Stromal cell of bone marrow (primary cell): ENCODE data around the gene KIF25.

Experiments
- DNase-seq: peaks from one replicate; pipeline ENCODE4 v3.0.0-alpha.2; 2012; ENCODE audit warnings: low read depth

KIF25 gene

GRCh38 chr6:168037856-168038255 is 40.4 kb downstream of the KIF25 start:
- no peak for DNase-seq

- no peak for DNase-seq
Observed at GRCh38 chr6:168038576-168039140, 41.2 kb downstream of the KIF25 start.

DNA sequence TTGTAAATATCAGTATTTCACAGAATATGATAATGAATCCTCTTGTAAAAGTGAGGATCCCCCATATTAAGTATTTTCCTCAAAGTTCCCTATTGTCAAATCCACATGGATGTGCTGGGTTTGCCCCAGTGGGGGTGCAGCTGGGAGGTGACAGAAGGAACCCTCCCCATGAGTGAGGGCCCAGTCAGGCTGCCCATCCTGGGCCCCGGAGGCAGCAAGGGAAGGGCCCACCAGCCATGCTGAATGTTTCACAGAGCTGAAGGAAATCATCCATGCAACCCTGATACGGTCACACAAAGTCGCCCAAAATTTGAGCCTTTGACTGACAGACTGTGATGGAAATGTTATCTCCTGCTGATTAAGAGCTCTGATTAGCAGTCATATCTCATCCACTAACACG is 41.8 kb downstream of the KIF25 start:
- DNase-seq, result no peak

DNA sequence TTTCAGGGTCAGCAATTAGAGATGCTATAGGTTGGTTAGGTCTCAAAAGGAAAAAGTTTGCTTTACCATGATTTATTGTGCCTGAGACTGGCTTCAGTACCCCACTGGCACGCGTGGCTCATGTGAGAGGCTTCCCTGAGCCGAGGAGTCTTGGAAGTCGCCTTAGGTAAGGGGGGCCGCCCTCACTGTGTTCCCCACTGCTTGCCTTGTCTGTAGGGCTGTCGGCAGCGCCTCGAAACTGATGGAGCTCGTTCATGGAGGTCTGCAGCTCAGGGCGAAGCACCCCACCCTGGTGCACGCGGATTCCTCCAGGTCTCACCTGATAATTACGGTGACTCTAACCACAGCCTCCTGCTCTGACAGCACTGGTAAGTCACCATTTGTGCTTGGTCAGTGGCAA is 42.4 kb downstream of the KIF25 start:
- DNase-seq, result no peak

DNA sequence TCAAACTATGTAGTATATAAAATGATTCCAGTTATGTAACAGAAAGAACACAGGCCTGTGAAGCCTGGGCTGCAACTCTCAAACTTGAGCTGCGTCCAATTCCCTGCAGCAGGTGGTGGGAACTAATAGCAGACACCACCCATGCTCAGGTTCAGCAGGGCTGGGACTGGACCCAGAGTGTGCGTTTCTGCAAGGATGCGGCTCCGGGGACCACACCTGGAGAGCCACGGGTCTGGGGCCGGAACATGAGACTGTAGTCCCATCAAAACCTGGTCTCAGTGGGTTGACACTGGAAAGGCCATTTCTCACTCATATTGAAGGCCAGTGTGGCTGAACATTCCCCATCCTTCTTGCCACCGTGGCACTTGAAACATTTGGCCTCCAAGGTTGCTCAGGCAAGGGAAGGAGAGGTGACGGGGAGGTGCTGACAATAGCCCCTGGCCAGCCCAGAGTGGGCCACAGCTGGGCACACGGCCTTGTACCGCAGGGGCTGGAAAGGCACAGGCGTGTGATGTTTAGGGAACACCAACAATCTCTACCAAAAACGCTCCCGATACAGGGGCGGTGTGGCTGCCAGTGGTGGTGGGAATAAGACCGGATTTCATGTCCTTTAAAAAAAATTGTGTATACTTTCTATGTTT is 43.5 kb downstream of the KIF25 start:
- DNase-seq, result no peak

GRCh38 chr6:168041928-168042327 is 44.5 kb downstream of the KIF25 start:
- DNase-seq, result no peak

DNA sequence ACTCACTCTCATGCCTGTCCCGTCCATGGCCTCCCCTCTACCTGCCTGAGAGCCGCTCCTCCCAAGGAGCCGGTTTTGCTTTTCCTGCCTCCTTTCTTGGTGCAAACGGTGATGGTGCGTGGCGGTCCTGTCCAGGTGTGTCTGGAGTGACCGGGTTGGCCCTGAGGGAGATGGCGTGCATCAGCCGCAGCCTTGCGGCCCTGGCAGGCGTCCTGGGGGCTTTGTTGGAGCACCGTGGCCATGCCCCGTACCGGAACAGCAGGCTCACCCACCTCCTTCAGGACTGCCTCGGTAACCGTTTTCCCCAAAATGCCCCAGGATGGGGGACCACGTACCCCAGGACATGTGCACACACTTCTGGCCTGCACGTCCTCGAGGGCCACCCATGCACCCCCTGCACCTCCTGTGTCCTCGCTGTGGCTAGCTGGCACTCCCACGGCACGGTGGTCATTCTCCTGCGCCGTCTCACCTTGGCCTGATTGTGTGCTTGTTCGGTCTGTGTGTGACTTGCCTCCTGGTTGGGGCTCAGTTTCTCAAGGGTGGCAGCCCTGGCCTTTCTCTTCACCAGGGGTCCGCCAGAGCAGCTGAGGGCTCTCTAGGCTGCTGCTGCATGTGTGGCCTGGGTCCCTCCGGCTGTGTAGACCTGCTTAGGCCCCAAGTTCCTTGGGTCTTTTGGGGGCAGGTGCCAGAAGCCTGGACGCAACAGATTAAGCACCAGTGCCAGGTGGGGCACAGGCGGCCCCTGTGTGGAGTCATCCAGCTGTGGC is 45.1 kb downstream of the KIF25 start:
- DNase-seq, result no peak

DNA sequence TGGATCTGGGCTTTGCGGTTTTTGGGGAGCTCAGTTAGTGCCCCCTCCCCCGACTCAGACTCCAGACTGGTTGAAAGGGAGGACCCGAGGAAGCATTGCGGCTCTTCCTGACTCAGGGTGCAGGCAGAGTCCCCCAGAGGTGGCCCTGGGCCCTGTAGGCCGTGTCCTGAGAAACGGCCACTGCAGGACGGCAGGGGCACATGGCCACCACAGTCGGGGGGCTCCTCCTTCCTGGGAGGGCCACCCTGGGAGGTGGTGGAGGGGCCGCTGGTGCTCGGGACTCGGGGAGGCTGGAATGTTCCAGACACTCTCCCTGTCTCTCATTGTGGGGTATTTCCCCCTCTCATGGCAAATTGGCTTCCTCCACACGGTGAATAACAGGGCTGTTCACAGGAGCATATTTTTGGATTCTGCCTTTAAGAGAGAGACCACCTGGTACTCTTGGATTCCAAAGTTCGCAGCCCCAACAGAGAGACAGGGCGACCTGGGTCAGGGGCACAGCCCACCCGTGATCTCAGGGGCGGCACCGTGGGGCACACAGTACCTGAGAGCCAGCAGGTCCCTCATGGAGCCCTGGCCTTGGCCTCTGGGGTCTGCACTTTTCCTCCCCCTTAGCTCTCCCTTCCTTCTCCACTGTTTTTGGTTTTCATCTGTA is 45.8 kb downstream of the KIF25 start:
- DNase-seq, result no peak

DNA sequence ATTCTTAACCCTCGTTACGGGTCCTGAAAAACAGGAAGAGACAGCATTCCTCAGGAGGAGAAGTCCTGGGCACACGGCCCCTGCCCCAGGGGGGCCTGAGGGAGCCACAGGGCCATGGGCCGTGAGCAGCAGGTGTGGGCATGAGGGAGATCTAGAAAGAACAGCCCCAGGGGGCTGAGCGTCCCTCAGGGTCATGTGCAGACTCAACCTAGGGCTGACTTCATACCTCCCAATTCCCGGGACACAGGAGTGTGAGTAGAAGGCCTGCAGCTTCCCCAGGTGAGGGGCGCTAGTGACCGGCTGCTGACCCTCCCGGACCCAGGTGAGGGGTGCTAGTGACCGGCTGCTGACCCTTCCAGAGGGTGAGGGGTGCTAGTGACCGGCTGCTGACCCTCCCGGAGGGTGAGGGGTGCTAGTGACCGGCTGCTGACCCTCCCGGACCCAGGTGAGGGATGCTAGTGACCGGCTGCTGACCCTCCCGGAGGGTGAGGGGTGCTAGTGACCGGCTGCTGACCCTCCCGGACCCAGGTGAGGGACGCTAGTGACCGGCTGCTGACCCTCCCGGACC is 46.5 kb downstream of the KIF25 start:
- no peak for DNase-seq

DNA sequence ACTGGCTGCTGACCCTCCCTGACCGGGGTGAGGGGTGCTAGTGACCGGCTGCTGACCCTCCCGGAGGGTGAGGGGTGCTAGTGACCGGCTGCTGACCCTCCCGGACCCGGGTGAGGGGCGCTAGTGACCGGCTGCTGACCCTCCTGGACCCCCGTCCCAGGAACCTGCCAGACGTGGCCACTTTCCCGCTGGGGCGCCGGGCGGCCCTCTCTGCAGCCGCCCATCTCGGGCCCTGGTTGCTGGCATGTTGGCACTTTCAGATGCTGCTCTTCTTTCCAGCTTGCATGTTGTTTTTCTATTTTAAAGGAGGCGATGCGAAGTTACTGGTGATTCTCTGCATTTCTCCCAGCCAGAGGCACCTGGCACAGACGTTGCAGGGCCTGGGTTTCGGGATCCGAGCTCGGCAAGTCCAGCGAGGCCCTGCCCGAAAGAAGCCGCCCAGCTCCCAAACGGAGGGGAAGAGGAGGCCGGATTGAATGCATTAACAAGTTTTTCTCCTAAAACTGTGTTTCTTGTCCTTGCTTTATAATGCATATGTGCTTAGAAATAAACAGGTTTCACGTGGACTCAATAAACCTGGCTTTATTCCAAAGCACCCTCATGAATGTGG is 47.2 kb downstream of the KIF25 start:
- no peak for DNase-seq

DNA sequence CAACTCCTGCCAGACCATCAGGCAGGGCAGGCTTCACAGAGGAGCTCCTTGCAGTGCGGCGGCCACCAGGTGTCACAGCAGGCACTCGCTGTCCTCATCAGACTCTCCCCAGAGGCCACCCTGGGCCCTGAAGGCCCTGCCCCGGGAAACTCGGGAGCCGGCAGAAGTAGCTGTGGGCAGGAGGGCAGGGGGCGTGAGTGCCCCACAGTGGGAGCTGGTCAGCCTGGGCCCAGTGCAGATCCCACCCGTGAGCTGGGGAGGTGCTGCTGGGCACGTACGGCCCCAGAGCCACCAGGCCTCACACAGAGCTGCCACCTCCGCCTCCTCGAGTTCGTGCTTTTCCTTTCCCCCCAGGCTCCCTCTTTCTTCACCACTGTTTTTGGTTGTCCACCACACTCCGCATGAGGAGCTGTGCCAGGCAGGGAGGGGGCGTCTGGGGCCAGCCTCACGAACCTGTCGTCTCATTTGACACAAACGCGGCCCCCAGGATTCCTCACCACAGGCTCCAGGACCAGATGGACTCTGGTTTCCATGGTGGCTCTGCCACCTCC is 47.7 kb downstream of the KIF25 start:
- no peak for DNase-seq

DNA sequence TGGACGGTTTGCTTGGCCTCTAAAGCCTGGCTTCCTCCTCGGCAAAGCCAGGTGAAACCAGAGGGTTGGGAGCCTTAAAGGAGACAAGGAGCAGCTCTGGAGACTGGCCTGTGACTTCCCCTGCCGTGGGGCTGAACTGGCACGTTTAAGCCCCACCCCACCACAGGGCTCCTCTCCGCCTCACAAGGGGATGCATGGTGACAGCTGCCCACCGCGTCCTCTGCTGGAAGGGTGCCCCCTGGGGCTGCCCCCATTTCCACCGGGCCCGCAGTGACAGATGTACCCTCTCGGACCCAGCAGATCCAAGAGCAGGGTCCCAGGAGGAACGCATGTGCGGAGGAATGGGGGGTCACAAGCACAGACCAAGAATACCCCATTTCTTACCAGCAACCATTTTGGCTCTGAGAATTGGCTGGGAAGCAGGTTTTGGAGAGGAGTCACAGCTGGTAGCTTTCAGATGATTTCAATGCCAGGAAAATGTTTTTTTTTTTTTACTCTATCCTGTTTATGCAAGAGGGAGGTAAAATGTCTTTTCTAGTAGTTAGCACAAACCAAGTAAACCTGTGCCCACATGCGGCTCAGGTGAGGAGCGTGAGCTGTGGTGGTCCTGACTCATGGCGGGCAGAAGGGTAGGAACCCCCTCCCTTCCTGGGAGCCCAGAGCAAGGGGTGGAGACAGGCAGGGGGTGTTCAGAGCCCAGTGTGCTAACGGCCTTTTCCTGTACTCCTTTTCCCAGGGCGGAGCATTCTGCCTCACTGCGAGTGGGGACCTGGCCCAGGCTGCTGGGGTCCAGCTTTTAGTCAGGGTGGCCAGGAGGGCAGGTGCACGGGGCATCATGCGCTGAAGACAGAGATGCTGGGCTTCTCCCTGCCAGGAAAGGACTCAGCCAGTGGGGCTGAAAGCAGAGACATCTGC is 48.5 kb downstream of the KIF25 start:
- no peak for DNase-seq

DNA sequence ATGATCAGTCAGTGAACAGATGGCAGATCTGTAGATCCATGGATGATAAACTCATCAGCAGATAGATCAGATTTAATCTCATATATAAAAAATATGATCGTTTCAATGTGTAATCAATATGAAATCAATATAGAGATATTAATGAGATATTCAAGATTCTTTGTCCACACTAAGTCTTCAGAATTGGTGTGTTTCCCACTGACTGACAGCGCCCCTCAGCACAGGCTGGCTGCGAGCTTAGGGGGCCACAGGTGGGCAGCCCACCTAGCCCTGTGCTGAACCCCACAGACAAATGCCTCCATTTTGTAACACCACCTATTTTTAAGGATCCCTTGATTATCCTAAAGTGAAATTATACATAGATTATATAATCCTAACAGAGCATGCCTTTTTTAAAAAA is 49.2 kb downstream of the KIF25 start:
- no peak for DNase-seq

DNA sequence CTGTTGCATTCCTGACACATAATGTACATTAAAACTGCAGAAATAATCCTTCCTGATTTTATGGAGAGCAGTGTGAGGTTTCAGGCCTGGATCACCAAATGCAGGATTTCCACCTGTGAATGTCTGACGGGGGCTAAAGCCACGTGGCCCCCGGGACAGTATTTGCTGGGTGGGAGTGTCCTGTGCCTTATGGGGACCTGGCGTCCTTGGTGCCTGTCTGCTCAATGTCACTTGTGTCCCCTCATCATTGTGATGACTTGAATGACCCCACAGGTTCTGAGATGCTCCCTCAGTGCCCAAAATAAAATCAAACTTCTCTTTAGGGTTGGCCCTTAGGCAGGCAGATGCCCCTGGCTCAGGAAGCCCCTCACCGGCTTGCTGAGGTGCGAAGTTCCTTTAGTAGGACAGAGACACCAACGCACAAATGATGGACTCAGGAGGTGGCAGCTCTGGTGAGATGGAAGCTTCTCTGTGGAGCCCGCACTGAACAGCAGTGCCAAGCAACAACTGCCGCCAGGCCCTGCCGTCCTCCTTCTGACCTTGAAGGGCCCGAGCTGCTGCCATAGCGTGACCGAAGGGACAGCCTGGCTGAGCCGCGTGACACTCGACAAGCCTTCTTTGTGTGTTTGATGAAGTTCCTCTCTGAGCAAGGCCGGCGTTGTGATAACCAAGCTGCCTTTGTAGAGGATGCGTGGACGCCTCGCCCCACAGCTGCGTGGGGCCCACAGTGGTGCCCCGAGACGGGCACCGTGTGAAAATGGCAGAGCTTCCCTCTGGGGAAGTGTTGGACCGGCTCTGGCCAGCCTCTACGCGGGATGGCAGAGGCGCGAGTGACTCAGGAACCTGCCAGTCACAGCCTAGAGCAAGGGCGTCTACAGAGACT is 50.6 kb downstream of the KIF25 start:
- no peak for DNase-seq

DNA sequence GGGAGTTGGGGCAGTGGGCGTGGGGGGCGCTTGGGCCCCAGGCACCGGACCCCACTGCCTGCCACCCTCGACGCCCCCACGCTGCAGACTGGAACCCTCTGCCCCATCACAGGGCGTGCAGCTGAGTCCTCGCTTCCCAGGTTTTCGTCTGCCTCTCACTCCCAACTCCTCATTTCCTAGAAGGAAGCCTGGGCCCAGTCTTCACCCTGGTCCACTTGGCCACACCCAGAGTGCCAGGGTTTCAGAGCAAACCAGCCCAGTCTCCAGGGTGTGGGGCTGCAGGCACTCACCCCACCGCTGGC is 51.2 kb downstream of the KIF25 start:
- DNase-seq, result no peak

DNA sequence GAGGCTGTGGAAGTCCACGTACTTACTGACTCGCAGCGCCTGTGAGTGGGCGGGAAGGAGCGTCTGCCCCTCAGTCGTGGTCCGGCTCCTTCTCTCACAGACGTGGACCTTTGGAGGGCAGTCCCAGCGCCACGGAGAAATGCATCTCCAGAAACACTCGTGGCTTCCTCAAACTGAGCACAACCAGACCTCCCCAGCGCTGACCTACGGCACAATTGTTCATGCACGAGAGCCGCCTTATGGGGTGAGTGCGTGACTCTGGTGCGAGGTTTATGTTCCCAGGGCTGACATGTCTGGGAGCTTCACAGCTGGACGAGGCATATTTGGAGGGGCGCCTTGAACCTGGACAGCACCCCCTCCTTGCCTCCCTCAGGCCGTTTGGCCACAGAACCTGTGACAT is 51.8 kb downstream of the KIF25 start:
- no peak for DNase-seq

DNA sequence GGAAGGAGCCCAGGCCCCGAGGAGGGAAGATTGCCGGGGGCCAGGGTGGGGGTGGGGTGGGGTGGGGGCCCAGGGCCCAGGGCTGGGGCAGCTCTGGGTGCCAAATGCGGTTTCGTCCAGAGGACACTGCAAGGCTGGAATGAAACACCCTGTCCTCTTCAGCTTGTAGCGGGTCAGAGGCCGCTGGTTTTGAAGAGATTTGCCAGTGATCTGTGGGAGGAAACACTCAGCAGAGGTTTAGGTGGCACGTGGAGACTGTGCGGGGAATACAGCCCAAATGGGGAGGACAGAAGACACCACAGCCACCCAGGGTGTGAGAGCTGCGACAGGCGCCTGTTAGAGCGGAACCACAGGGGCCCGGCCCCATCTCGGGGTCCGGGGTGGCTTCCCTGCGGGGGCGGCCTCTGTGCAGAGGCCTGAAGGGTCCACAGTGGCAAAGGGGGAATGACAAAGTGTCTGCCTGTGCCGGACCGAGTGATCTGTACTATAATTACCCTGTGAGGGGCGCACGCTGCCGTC is 52.3 kb downstream of the KIF25 start:
- DNase-seq, result no peak

GRCh38 chr6:168050225-168050880 is 52.9 kb downstream of the KIF25 start:
- no peak for DNase-seq

- DNase-seq, result no peak
Observed at GRCh38 chr6:168050881-168051586, 53.6 kb downstream of the KIF25 start.
